Bronchial epithelial cell (primary cell): Measurements from ENCODE around the gene HAND2. TPM values are rescaled to one million over a fixed set of nuclear protein-coding genes. Genes with fewer than 3 reads are reported as not detected.

ENCODE experiments used
- DNase-seq: peaks from one replicate; pipeline ENCODE4 v3.0.0-alpha.2; 2010; ENCODE audit warnings: low read depth
- FAIRE-seq: peaks from 2 replicates; lab custom pipeline; 2011; peaks lifted over from hg19 to GRCh38; lab: Jason Lieb, UNC
- H3K27me3 ChIP-seq: 2 replicates; pipeline ENCODE4 v1.5.1; 2011; ENCODE audit warnings: low read length; ENCODE audit not compliant: control insufficient read depth, insufficient read depth
- H3K36me3 ChIP-seq: 2 replicates; pipeline ENCODE4 v1.5.1; 2011; ENCODE audit warnings: low read length; ENCODE audit not compliant: control insufficient read depth, insufficient read depth
- H3K4me3 ChIP-seq: 2 replicates; pipeline ENCODE4 v1.5.1; 2011; ENCODE audit warnings: mild to moderate bottlenecking, low read depth, low read length, control low read depth
- total RNA-seq: library from RNA; depleted of rRNA; stranded (reverse); fragments of >200 nt; gene quantifications from 2 replicates; pipeline ENCODE4 v1.2.1, GENCODE V29; 2014
- TF ChIP-seq, protein P1 (sequence below): IDR thresholded peaks from 2 replicates; pipeline ENCODE4 v1.5.1; 2011; ENCODE audit warnings: mild to moderate bottlenecking, moderate library complexity, low read length, control low read depth, inconsistent platforms; ENCODE audit not compliant: insufficient read depth, severe bottlenecking

The HAND2 gene
- total RNA-seq, 1 donor from 2014 or later = 1.1 TPM

DNA sequence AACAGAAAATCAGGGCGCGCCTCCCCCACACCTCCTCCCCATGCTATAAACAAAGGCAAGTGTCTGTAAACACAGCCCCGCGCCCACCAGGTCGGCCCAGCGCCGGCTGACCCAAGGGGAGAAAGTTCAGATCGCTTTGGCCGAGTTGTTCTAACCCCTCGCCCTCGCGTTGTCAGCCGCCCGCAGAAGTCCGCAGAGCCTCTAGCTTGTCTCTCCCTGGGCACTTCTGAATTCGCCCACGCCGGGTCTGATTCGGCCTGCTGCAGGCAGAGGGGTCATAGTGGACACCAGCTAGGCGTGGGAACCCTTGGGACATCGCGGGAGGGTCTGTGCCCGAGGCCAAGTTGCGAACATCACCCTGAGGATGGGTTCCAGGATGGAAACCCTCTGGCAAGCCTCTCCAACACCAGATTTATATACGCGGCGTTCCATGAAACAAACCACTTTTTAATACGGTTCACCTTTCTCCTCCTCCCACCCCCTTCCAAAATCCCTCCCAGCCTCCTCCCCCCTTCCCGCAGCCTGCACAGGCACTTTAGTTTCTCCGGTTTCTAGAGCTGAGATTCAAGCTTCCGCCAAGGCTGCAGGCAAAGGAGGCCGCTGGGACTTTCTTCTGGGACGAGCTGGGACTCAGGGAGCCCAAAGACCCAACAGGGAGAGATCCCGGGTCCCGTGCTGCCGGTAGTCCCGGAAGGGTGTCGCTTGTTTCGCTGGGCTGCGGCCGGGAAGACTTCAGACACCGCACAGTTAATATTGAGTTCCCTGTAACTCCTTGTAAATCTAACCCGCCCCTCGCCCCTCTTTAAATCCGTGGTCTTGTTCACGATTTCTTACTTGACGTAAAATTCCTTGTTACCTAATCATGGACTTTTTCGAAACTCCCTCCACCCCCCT lies 4.7 kb downstream of the HAND2 start:
- DNase-seq (no peak), FAIRE-seq (no peak)
- TF ChIP-seq, protein P1, sequence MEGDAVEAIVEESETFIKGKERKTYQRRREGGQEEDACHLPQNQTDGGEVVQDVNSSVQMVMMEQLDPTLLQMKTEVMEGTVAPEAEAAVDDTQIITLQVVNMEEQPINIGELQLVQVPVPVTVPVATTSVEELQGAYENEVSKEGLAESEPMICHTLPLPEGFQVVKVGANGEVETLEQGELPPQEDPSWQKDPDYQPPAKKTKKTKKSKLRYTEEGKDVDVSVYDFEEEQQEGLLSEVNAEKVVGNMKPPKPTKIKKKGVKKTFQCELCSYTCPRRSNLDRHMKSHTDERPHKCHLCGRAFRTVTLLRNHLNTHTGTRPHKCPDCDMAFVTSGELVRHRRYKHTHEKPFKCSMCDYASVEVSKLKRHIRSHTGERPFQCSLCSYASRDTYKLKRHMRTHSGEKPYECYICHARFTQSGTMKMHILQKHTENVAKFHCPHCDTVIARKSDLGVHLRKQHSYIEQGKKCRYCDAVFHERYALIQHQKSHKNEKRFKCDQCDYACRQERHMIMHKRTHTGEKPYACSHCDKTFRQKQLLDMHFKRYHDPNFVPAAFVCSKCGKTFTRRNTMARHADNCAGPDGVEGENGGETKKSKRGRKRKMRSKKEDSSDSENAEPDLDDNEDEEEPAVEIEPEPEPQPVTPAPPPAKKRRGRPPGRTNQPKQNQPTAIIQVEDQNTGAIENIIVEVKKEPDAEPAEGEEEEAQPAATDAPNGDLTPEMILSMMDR = no peak
- Histone ChIP-seq H3K4me3 (no peak overlapping the region), H3K27me3 (peaks cover 65% of the 10 kb centered on the region), H3K36me3 (no peaks in the 10 kb centered on the region)

DNA sequence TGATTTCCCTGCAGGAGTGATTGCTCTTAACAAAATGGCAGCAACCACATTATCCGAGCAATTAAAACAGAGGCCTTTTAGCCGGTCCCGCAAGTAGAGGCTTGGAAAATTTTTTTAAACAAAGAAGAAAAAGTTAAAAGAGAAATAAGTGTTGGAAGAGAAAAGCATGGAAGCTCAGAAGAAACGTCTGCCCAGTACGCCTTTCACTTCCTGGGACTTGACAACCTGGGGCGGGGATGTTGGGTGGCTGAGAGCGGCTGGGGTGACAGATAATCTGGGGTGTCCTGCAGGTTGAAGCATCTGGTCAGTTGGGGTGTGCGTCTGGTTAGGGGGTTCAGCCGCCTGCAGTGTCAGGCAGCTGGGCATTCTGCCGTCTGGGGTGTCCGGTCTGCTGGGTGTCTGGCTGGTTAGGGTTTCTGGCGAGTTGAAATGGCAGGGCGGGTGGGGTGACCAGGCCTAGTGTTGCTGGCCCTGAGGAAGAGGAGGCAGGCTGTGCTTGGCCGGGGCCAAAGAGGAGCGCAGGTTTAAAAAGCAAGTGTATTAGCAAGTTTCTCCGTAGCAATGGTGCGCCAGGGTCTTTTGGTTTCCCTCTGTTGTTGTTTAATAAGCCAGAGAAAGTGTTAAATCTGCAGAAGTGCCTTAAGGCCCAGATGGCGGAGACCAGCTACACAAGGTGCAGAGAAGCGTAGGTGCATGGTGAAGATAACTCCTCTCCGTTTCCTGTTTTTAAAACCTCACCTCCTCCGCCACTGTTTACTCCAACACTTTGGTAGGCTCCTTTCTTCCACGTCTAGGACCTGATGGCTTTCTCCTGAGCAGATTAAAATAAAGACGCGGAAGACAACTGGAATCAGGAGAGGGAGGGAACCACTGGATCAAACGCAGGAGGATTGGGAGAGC lies 5.6 kb downstream of the HAND2 start:
- H3K4me3 ChIP-seq = no peak overlapping the region
- TF ChIP-seq, protein P1 = no peak
- peaks cover 63% of the 10 kb centered on the region for H3K27me3 ChIP-seq
- FAIRE-seq (no peak), DNase-seq (no peak)
- H3K36me3 ChIP-seq = no peaks in the 10 kb centered on the region

DNA sequence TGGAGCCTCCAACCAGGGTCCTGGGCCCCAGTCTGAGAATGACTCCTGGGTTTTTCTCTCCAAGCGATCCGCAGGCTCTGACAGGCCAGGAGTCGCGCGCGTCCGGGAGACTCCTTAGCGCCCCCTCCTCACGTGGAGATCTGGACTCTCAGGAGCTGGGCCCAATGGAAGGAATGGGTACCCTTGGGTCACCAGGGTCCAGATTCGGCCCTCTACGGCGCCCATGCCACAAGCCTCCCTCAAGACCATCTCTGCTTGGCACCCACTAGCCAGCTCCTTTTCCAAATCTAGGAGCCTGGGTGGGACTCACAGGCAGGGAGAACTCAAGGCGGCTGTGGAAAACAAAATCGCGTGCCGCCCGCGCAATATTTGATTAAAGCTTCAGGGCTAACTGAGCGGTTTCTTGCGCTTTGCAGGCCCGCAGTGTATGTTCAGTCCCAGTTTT lies 7.1 kb downstream of the HAND2 start:
- DNase-seq (no peak), FAIRE-seq (no peak)
- no peaks in the 10 kb centered on the region for H3K36me3 ChIP-seq
- TF ChIP-seq, protein P1 = no peak
- no peak overlapping the region for H3K4me3 ChIP-seq
- peaks cover 63% of the 10 kb centered on the region for H3K27me3 ChIP-seq

DNA sequence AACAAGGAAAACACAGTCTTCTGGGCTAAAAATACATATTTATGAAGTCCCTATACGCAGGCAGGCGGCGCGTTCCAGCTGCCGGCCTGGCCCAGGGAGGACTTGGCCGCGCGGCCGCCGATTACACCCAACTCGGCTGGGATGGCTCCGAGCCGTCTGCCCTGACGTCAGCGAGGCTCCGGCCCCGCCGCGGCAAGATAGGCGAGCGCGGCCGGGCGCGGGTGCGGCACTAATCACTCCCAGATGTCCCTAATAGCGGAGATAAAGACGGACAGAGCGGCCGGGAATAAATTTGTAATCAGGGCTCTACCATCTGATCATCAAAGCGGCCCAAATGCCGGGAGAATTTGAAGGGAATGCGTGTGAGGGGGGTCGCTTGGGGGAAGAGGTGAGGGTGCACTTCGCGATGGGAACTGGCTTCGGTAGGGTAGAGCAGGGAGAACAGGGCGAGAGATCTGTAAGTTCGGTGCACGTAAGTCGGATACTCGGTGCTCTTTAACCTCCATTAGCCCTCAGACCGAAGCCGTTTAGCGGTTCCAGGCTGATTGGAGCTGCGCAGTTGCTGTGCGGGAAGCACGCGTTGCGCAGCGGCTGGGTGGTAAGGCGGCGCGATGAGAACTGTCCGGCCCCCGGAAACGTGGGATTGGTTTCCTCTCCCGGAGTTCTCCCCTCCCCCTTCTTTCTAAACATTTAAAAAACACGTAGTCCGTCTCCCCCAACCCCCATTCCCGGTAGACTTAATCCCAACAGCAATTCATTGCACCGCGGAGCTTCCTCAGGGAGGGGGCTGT lies 7.7 kb downstream of the HAND2 start:
- H3K27me3 ChIP-seq = peaks cover 64% of the 10 kb centered on the region
- H3K4me3 ChIP-seq = peak overlapping the region; percentile 3
- FAIRE-seq = peak; percentile 62
- DNase-seq = no peak
- H3K36me3 ChIP-seq = no peaks in the 10 kb centered on the region
- TF ChIP-seq, protein P1 = no peak

DNA sequence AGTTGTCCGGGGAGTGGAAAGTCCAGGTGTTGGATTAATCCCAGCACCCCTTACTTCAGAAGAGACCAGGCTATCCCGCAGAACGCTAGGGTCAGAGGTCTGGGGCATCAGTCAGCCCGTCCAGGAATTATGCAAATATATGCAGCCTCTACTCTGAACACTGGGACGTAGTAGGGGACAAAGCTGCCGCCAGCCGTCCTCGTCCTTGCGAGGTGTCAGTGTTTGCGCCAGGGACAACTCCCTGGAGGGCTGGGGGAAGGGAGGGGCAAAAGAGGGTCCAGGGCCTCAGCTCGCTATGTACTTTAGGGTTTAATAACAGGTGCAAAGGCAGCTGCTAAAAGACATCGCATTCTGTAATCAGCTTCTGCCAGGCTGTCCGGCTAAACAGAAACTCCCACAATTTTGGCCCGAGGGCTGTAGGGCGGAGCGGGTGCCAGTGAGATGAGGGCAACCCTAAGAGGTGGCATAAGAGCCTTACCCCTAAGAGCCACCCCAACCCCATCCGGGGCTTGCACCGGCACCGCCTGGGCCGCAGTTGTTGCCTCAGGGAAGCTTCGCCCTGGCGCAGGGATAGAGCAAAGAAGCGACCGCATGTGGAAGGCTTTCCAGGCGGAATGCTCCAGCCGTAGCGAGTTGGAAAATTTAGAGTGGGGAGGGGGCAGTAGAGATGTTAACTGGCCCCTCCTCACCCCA lies 8.4 kb downstream of the HAND2 start:
- Histone ChIP-seq H3K36me3 (no peaks in the 10 kb centered on the region), H3K4me3 (no peak overlapping the region), H3K27me3 (peaks cover 66% of the 10 kb centered on the region)
- FAIRE-seq = no peak
- no peak for DNase-seq
- TF ChIP-seq, protein P1 = no peak
